Hematopoietic multipotent progenitor cell treated with erythropoietin and hydrocortisone succinate and interleukin-3 and kit ligand, for 15 days (in vitro differentiated cells): ENCODE data around the gene PRR20A.
"Not testable (repeated sequence)": the region's sequence is repeated elsewhere in the genome, so short reads cannot be mapped to it uniquely, and the experiment has no call there.

Experiments
- DNase-seq: peaks from one replicate; pipeline ENCODE4 v3.0.0-alpha.2; 2015; ENCODE audit warnings: low spot score

Gene PRR20A

GRCh38 chr13:57140235-57140968 is at the start of gene PRR20A:
Gene PRR20A (plus strand): TSS chr13:57140918. CDS start chr13:57141305, 387 bp downstream.
- not testable (repeated sequence) for DNase-seq

DNA sequence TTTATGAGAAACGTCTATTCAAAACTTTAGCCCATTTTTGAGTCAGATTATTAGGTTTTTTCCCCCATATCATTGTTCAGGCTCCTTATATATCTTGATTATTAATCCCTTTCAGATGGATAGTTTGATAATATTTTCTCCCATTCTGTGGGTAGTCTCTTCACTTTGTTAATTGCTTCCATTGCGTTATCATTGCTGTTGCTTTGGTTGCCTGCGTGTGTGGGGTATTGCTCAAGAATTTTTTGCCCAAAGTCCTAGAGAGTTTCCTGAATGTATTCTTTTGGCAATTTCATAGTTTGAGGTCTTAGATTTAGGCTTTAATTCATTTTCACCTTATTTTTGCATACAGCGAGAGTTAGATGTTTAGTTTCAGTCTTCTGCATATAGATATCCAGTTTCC is 25.8 kb upstream of the PRR20A start:
- DNase-seq = no peak

DNA sequence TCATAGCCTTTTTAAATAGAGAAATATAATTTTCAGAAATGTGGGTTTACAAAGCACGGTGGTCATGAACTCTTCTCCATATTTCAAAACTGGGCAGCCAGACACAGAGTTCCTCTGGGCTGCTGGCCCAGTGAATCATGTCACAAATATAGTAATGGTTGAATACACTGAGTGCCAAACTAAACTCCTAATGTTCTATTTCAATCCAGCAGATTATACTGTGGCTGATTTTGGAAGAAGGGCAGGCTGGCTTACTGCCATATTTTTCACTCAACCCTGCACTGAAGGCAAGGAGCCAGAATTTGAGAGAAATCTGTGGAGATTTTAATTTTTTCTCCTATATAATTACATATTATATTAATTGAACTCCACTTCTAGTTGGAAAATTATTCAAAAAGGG is 17.0 kb upstream of the PRR20A start:
- DNase-seq = no peak

- no peak for DNase-seq
Observed at GRCh38 chr13:57128909-57129308, 11.8 kb upstream of the PRR20A start.

DNA sequence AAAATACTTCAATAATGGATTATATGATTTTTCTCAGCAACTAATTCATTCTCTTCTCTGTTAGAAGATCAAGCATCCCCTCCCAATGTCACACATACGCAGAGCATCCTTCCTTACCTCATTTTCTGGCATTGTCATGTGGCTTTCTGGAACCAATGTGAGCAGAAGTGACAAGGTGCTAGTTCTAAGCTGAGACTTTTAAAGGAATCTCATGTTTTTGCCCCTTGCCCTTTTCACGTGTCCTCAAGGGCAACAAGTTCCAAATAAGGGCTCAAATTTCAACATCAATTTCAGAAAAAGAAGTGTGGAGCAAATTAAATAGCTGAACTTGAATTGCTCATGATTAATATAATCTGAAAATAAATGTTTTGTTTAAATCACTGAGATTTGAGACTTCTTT is 4.6 kb upstream of the PRR20A start:
- no peak for DNase-seq

GRCh38 chr13:57137585-57137984 is 3.1 kb upstream of the PRR20A start:
- DNase-seq = no peak

DNA sequence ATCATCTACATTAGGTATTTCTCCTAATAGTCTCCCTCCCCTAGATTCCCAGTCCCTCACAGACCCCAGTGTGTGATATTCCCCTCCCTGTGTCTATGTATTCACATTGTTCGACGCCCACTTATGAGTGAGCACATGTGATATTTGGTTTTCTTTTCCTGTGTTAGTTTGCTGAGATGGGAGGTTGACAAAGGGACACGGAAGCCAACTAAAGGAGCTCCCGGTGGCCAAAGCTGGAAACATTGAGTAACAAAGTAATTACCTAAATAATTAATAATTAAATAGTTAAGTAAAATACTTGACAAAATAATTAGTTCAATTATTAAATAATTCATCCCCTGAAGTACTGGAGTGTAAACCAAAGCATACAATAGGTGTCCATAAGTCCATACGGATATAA is 1.7 kb upstream of the PRR20A start:
- DNase-seq = no peak

DNA sequence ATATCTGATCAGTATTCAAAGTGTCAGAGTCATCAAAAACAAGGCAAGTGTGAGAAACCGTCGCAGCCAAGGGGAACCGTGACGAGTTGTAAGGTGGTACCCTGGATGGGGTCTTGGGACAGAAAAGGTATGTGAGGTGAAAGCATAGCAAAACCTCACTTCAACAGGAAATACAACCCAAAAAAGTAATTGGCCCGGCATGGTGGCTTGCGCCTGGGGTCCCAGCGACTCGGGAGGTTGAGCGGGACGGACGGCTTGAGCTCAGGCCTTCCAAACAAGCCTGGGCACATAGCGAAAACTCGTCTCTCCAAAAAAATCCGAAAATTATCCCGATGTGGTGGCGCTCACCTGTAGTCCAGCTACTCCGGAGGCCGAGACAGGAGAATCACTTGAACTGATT is 937 bp upstream of the PRR20A start:
- not testable (repeated sequence) for DNase-seq

DNA sequence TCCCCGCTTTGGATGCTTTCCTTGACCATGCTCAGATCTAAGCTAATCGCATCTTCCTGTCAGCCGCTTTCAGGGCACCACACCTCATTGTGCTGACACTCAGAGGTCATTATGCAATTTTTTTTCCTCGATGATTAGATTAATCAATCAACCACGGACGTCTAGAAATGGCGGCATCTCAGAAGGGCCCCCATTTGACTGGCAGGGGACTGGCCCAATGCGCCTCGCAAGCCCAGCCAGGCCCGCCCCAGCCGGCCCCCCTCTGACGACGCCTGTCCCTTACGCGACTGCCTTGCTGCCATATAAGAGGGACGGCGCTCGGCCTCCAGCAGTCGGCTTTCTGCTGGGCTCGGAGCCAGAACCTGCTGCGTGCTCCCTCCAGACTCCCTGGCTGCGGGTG is 6.5 kb downstream of the PRR20A start, which contains the start of gene PRR20B:
PRR20B (plus strand) TSS at position 301 of the 400 bp plus-strand sequence. CDS start 387 bp downstream, outside the sequence.
- not testable (repeated sequence) for DNase-seq

DNA sequence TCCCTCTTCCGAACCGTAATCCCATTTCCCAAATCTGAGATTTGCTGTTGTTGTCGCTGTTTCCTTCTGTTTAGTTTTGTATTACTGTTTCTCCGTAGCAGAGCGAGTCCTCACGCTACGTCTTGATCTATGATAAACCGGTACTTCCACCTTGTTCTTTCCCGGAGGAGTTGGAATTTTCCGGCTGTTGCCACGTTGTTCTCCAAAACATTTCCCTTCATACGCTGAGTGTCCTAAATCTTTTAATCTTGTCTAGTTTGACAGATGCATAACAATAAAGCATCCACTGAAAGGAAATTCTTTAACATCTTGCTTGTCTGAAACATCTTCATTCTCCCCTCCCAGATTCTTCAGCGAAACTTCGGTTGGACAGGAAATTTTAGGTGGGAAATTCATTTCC is 7.4 kb downstream of the PRR20A start:
- DNase-seq = not testable (repeated sequence)

DNA sequence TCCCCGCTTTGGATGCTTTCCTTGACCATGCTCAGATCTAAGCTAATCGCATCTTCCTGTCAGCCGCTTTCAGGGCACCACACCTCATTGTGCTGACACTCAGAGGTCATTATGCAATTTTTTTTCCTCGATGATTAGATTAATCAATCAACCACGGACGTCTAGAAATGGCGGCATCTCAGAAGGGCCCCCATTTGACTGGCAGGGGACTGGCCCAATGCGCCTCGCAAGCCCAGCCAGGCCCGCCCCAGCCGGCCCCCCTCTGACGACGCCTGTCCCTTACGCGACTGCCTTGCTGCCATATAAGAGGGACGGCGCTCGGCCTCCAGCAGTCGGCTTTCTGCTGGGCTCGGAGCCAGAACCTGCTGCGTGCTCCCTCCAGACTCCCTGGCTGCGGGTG is 13.0 kb downstream of the PRR20A start, which contains the start of gene PRR20C:
PRR20C (plus strand) TSS at position 301 of the 400 bp plus-strand sequence. CDS start 387 bp downstream, outside the sequence.
- DNase-seq = not testable (repeated sequence)

GRCh38 chr13:57160332-57160731 is 19.6 kb downstream of the PRR20A start, which contains the start of gene PRR20D:
Gene PRR20D (plus strand): TSS chr13:57160632. CDS start chr13:57161019, 387 bp downstream.
- DNase-seq = not testable (repeated sequence)

DNA sequence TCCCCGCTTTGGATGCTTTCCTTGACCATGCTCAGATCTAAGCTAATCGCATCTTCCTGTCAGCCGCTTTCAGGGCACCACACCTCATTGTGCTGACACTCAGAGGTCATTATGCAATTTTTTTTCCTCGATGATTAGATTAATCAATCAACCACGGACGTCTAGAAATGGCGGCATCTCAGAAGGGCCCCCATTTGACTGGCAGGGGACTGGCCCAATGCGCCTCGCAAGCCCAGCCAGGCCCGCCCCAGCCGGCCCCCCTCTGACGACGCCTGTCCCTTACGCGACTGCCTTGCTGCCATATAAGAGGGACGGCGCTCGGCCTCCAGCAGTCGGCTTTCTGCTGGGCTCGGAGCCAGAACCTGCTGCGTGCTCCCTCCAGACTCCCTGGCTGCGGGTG is 26.2 kb downstream of the PRR20A start, which contains the start of gene PRR20E:
PRR20E (plus strand) TSS at position 301 of the 400 bp plus-strand sequence. CDS start 387 bp downstream, outside the sequence.
- not testable (repeated sequence) for DNase-seq

DNA sequence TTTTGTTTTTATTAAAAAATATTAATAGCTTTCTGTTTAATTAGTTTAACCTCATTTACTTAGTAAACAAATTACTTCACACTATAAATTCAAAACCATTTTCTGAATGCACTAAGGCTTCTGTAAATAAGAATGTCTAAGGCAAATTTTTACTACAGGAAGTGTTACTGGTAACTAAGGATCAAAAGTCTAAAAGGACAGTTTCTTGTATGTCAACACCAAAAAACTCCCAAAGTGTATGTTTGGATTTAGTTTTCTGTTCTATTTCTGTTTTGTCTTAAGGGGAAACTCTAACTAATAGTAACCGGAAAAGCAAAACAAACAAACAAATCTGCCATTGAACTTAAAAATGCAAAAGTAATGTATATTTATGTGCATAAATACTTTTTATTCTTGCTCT is 50.9 kb downstream of the PRR20A start:
- no peak for DNase-seq
